Placental epithelial cell (primary cell): ENCODE results near the gene BCOR. TPM values are rescaled to one million over a fixed set of nuclear protein-coding genes. Genes with fewer than 3 reads are reported as not detected.

ENCODE experiments used
- total RNA-seq: library from RNA; depleted of rRNA; stranded (reverse); fragments of >200 nt; gene quantifications from 2 replicates; pipeline ENCODE4 v1.2.3, GENCODE V29; 2012

BCOR gene
- total RNA-seq, result 34.5 and 49.3 TPM in 2 replicates

GRCh38 chrX:40097504-40098263, at the start of gene BCOR:
BCOR (minus strand) TSS chrX:40097958; CDS start chrX:40077929, 20,029 bp downstream.

